ENCODE data around the gene GRIN2A. TPM values are rescaled to one million over a fixed set of nuclear protein-coding genes. Genes with fewer than 3 reads are reported as not detected.

GRIN2A gene
- polyA plus RNA-seq, 1 experiment: not detected

- no peaks in the 10 kb centered on the region for H3K27me3 ChIP-seq (ENCODE audit: control insufficient read depth, insufficient read depth, low read length)
- no peak overlapping the region for H3K4me3 ChIP-seq (ENCODE audit: low read depth, low read length)
- DNase-seq (ENCODE audit: low read depth): no peak
- ChIA-PET POLR2A (no interaction called here), CTCF (no interaction called here)
- TF ChIP-seq, protein P1, sequence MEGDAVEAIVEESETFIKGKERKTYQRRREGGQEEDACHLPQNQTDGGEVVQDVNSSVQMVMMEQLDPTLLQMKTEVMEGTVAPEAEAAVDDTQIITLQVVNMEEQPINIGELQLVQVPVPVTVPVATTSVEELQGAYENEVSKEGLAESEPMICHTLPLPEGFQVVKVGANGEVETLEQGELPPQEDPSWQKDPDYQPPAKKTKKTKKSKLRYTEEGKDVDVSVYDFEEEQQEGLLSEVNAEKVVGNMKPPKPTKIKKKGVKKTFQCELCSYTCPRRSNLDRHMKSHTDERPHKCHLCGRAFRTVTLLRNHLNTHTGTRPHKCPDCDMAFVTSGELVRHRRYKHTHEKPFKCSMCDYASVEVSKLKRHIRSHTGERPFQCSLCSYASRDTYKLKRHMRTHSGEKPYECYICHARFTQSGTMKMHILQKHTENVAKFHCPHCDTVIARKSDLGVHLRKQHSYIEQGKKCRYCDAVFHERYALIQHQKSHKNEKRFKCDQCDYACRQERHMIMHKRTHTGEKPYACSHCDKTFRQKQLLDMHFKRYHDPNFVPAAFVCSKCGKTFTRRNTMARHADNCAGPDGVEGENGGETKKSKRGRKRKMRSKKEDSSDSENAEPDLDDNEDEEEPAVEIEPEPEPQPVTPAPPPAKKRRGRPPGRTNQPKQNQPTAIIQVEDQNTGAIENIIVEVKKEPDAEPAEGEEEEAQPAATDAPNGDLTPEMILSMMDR (IDR thresholded peaks at IDR 0.05; ENCODE audit: insufficient read depth, low read depth, low read length): no peak
- H3K36me3 ChIP-seq (ENCODE audit: control insufficient read depth, insufficient read depth, low read length): no peaks in the 10 kb centered on the region
Measured at GRCh38 chr16:10225653-10226052, 43.4 kb upstream of the GRIN2A start.

- H3K4me3 ChIP-seq (ENCODE audit: low read depth, low read length): no peak overlapping the region
- CTCF ChIA-PET: no interaction called here
- H3K27me3 ChIP-seq (ENCODE audit: control insufficient read depth, insufficient read depth, low read length): no peaks in the 10 kb centered on the region
- no peaks in the 10 kb centered on the region for H3K36me3 ChIP-seq (ENCODE audit: control insufficient read depth, insufficient read depth, low read length)
- DNase-seq (ENCODE audit: low read depth): no peak
- POLR2A ChIA-PET: no interaction called here
- TF ChIP-seq, protein P1 (IDR thresholded peaks at IDR 0.05; ENCODE audit: insufficient read depth, low read depth, low read length): no peak
Measured at GRCh38 chr16:10224850-10225249, 42.6 kb upstream of the GRIN2A start.

DNA sequence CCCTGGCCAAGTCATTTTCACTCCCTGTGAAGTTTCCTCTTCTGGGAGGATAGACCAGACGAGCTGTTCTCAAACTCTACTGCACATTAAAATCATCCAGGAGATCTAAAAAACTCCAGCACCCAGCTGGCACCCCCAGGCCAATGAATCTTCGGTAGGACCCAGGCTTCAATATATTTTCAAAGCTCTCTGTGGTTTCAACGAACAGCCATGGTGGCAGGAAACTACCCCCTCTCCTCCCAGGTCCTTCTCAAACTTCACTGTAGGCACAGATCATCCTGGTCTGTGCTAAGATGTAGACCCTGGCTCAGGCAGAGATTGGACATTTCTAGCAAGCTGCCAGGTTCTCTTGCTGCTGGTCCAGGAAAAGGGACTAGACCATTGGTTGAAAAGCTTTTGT is 38.7 kb upstream of the GRIN2A start:
- TF ChIP-seq, protein P1 (IDR thresholded peaks at IDR 0.05; ENCODE audit: insufficient read depth, low read depth, low read length): no peak
- ChIA-PET CTCF (interaction anchor here (0.5 kb wide), 1 partner anchor 464 kb away, joined by 5 read pairs; no protein-coding TSS in a partner anchor), POLR2A (no interaction called here)
- no peak for DNase-seq (ENCODE audit: low read depth)
- H3K27me3 ChIP-seq (ENCODE audit: control insufficient read depth, insufficient read depth, low read length): no peaks in the 10 kb centered on the region
- H3K36me3 ChIP-seq (ENCODE audit: control insufficient read depth, insufficient read depth, low read length): no peaks in the 10 kb centered on the region
- no peak overlapping the region for H3K4me3 ChIP-seq (ENCODE audit: low read depth, low read length)

GRCh38 chr16:10219742-10220141 is 37.5 kb upstream of the GRIN2A start:
- TF ChIP-seq, protein P1 (IDR thresholded peaks at IDR 0.05; ENCODE audit: insufficient read depth, low read depth, low read length): no peak
- no peak for DNase-seq (ENCODE audit: low read depth)
- ChIA-PET CTCF (no interaction called here), POLR2A (no interaction called here)
- Histone ChIP-seq H3K27me3 (ENCODE audit: control insufficient read depth, insufficient read depth, low read length) (no peaks in the 10 kb centered on the region), H3K36me3 (ENCODE audit: control insufficient read depth, insufficient read depth, low read length) (no peaks in the 10 kb centered on the region), H3K4me3 (ENCODE audit: low read depth, low read length) (no peak overlapping the region)

- Histone ChIP-seq H3K27me3 (ENCODE audit: control insufficient read depth, insufficient read depth, low read length) (no peaks in the 10 kb centered on the region), H3K4me3 (ENCODE audit: low read depth, low read length) (no peak overlapping the region), H3K36me3 (ENCODE audit: control insufficient read depth, insufficient read depth, low read length) (no peaks in the 10 kb centered on the region)
- no peak for DNase-seq (ENCODE audit: low read depth)
- ChIA-PET POLR2A (no interaction called here), CTCF (no interaction called here)
- TF ChIP-seq, protein P1 (IDR thresholded peaks at IDR 0.05; ENCODE audit: insufficient read depth, low read depth, low read length): no peak
Measured at GRCh38 chr16:10218490-10219206, 36.4 kb upstream of the GRIN2A start.
